GM12892 (cell line): Measurements from ENCODE around the gene FCMR.

Experiments used
- POLR2A ChIP-seq: IDR thresholded peaks from 2 replicates; pipeline ENCODE4 v1.6.1; 2011; ENCODE audit warnings: low read depth, low read length, control low read depth
- POLR2AphosphoS5 ChIP-seq: IDR thresholded peaks from 2 replicates; pipeline ENCODE4 v1.6.1; 2011; ENCODE audit warnings: low read depth, low read length, control low read depth
- TAF1 ChIP-seq: IDR thresholded peaks from 2 replicates; pipeline ENCODE4 v1.6.1; 2011; ENCODE audit warnings: low read depth, mild to moderate bottlenecking, control low read depth, low read length, borderline replicate concordance

DNA sequence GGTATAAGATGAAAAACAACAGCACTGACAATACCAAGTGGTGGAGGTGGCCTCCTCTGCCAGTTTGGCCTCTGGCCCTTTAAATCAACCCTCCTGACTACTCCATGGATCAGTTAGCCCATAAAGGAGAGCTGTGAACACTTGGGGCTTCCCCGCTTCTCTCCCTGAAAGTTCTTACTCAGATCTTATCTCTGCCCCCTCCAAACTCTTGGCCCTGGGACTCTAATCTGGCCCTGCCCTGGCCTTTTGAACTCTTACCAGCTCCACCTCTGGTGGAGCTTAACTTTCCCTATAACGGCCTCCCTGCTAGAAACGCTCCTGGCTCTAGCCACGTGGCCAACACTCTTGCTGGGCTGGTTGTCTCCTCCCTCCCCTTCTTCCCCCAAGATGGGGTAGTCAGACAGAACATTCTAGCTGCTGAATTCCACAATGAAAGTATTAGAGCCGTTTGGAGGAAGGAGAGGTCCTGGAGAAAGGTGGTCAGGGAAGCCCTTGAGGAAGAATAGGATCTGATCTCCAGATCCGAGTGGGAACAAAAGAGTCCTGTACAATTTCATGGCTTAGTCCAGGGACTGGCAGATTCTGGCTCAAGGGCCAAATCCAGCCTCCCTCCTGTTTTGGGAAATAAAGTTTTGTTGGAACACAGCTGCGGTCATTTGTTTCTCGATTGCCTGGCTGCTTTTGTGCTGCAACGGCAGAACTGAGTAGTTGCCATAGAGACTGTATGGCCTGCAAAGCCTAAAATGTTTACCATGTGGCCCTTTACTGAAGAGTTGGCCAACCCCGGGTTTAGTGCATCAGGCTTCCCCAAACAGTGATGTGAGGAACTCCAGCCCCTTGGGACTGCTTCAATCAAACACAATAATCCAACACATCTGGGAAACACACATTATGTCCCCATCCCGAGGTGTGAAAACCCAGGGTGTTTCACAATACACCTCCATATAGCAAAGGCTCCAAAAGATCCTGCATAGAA, 34.0 kb upstream of the FCMR start:
- no peak for TF ChIP-seq POLR2A
- TF ChIP-seq POLR2AphosphoS5 = no peak
- no peak for TF ChIP-seq TAF1
